IPS-18c (cell line): ENCODE results near the gene LRRC4C.

Source experiments
- H3K4me3 ChIP-seq: 2 replicates; pipeline ENCODE4 v1.7.0; 2013; ENCODE audit warnings: low read depth, mild to moderate bottlenecking, low read length, moderate library complexity; ENCODE audit not compliant: insufficient read depth
- H3K9me3 ChIP-seq: one replicate; pipeline ENCODE4 v1.6.1; 2013; ENCODE audit warnings: mild to moderate bottlenecking, low read length, moderate library complexity; ENCODE audit not compliant: control insufficient read depth, insufficient read depth

LRRC4C gene

GRCh38 chr11:40826601-40827000, 632.9 kb downstream of the LRRC4C start:
- no peak overlapping the region for H3K4me3 ChIP-seq
- no peaks in the 10 kb centered on the region for H3K9me3 ChIP-seq

- H3K4me3 ChIP-seq: no peak overlapping the region
- H3K9me3 ChIP-seq: no peaks in the 10 kb centered on the region
Observed at GRCh38 chr11:40825201-40825834, 634.1 kb downstream of the LRRC4C start.

- Histone ChIP-seq H3K9me3 (peaks cover 1% of the 10 kb centered on the region), H3K4me3 (no peak overlapping the region)
Observed at GRCh38 chr11:40819230-40819629, 640.2 kb downstream of the LRRC4C start.

- Histone ChIP-seq H3K9me3 (peaks cover 2% of the 10 kb centered on the region), H3K4me3 (no peak overlapping the region)
Observed at GRCh38 chr11:40816976-40817375, 642.5 kb downstream of the LRRC4C start.

GRCh38 chr11:40797981-40798380, 661.5 kb downstream of the LRRC4C start:
- Histone ChIP-seq H3K9me3 (no peaks in the 10 kb centered on the region), H3K4me3 (no peak overlapping the region)

GRCh38 chr11:40787224-40787623, 672.2 kb downstream of the LRRC4C start:
- Histone ChIP-seq H3K9me3 (no peaks in the 10 kb centered on the region), H3K4me3 (no peak overlapping the region)

- Histone ChIP-seq H3K9me3 (no peaks in the 10 kb centered on the region), H3K4me3 (no peak overlapping the region)
Observed at GRCh38 chr11:40763046-40763445, 696.4 kb downstream of the LRRC4C start.

- Histone ChIP-seq H3K9me3 (no peaks in the 10 kb centered on the region), H3K4me3 (no peak overlapping the region)
Observed at GRCh38 chr11:40759341-40759740, 700.1 kb downstream of the LRRC4C start.

- H3K9me3 ChIP-seq: no peaks in the 10 kb centered on the region
- H3K4me3 ChIP-seq: no peak overlapping the region
Observed at GRCh38 chr11:40754297-40754696, 705.2 kb downstream of the LRRC4C start.

- H3K9me3 ChIP-seq: peaks cover 4% of the 10 kb centered on the region
- no peak overlapping the region for H3K4me3 ChIP-seq
Observed at GRCh38 chr11:40746282-40746681, 713.2 kb downstream of the LRRC4C start.

- Histone ChIP-seq H3K9me3 (no peaks in the 10 kb centered on the region), H3K4me3 (no peak overlapping the region)
Observed at GRCh38 chr11:40732132-40732531, 727.3 kb downstream of the LRRC4C start.

- no peak overlapping the region for H3K4me3 ChIP-seq
- no peaks in the 10 kb centered on the region for H3K9me3 ChIP-seq
Observed at GRCh38 chr11:40722179-40722795, 737.2 kb downstream of the LRRC4C start.

GRCh38 chr11:40716344-40717130, 742.9 kb downstream of the LRRC4C start:
- no peak overlapping the region for H3K4me3 ChIP-seq
- H3K9me3 ChIP-seq: no peaks in the 10 kb centered on the region

- H3K9me3 ChIP-seq: no peaks in the 10 kb centered on the region
Observed at GRCh38 chr11:40713083-40713482, 746.4 kb downstream of the LRRC4C start.

GRCh38 chr11:40701027-40701426, 758.4 kb downstream of the LRRC4C start:
- Histone ChIP-seq H3K4me3 (no peak overlapping the region), H3K9me3 (no peaks in the 10 kb centered on the region)

More at GRCh38 chr11:40713083-40713482, 746.4 kb downstream of the LRRC4C start:
- no peak overlapping the region for H3K4me3 ChIP-seq

- no peak overlapping the region for H3K4me3 ChIP-seq
- no peaks in the 10 kb centered on the region for H3K9me3 ChIP-seq
Observed at GRCh38 chr11:40689823-40690222, 769.6 kb downstream of the LRRC4C start.

- no peak overlapping the region for H3K4me3 ChIP-seq
- H3K9me3 ChIP-seq: no peaks in the 10 kb centered on the region
Observed at GRCh38 chr11:40688369-40688768, 771.1 kb downstream of the LRRC4C start.

- H3K4me3 ChIP-seq: no peak overlapping the region
- no peaks in the 10 kb centered on the region for H3K9me3 ChIP-seq
Observed at GRCh38 chr11:40686765-40687164, 772.7 kb downstream of the LRRC4C start.
